PC-9 (cell line): ENCODE measurements around the gene ATP10A. TPM values are rescaled to one million over a fixed set of nuclear protein-coding genes. Genes with fewer than 3 reads are reported as not detected.

ENCODE experiments used
- BruUV-seq: library from RNA; stranded (reverse); fragments of 400-500 nt; replicated peaks from 2 replicates; lab custom pipeline; 2021; lab: Mats Ljungman, UMichigan
- CTCF ChIA-PET: fragments of 300-600 bp; sonication (Branson Sonifier 250); formaldehyde crosslinking; loops from one replicate; lab custom pipeline; 2022; ENCODE audit warnings: antibody characterized with exemption; lab: Charles Lee
- POLR2A ChIA-PET: fragments of 300-600 bp; sonication (Branson Sonifier 250); formaldehyde crosslinking; loops from one replicate; lab custom pipeline; 2022; ENCODE audit warnings: antibody characterized with exemption; ENCODE audit not compliant: unreplicated experiment; lab: Charles Lee
- DNase-seq, 2 experiments: peaks; one replicate each; pipeline versions ENCODE4 v3.0.0 to v3.0.0-alpha.2; 2015 to 2022; ENCODE audit warnings: mixed read lengths in 1 of 2
- H2AFZ ChIP-seq: fragments of 200-600 bp; sonication (generic); 2 replicates; pipeline ENCODE4 v1.8.1; 2017; ENCODE audit warnings: antibody characterized with exemption
- H3F3A ChIP-seq: fragments of 200-600 bp; sonication (generic); 2 replicates; pipeline ENCODE4 v1.8.1; 2017; ENCODE audit warnings: antibody characterized with exemption, mild to moderate bottlenecking, low read depth; ENCODE audit not compliant: insufficient read depth
- H3K27ac ChIP-seq: fragments of 200-600 bp; sonication (generic); 2 replicates; pipeline ENCODE4 v1.6.1; 2016; ENCODE audit warnings: mixed run types
- H3K27me3 ChIP-seq: fragments of 200-600 bp; sonication (generic); 2 replicates; pipeline ENCODE4 v1.6.1; 2016; ENCODE audit warnings: low read depth, mixed run types; ENCODE audit not compliant: insufficient read depth
- H3K36me3 ChIP-seq: fragments of 200-600 bp; sonication (generic); 2 replicates; pipeline ENCODE4 v1.6.1; 2016; ENCODE audit warnings: low read depth, mixed run types
- H3K4me1 ChIP-seq: fragments of 200-600 bp; sonication (generic); replicated peaks from 2 replicates; pipeline ENCODE4 v1.6.1; 2016; ENCODE audit warnings: mixed run types; ENCODE audit not compliant: insufficient read depth
- H3K4me2 ChIP-seq: fragments of 200-600 bp; sonication (generic); 2 replicates; pipeline ENCODE4 v1.6.1; 2017; ENCODE audit warnings: mixed run types
- H3K4me3 ChIP-seq: fragments of 200-600 bp; sonication (generic); 2 replicates; pipeline ENCODE4 v1.6.1; 2016; ENCODE audit warnings: mixed run types
- H3K79me2 ChIP-seq: fragments of 200-600 bp; sonication (generic); 2 replicates; pipeline ENCODE4 v1.6.1; 2017; ENCODE audit warnings: low read depth, mixed run types
- H3K9me2 ChIP-seq: fragments of 200-600 bp; sonication (generic); 2 replicates; pipeline ENCODE4 v1.8.1; 2017; ENCODE audit warnings: mild to moderate bottlenecking; ENCODE audit not compliant: insufficient read depth
- H3K9me3 ChIP-seq: fragments of 200-600 bp; sonication (generic); 2 replicates; pipeline ENCODE4 v1.8.1; 2016; ENCODE audit warnings: low read depth; ENCODE audit not compliant: insufficient read depth
- H4K20me1 ChIP-seq: fragments of 200-600 bp; sonication (generic); 2 replicates; pipeline ENCODE4 v1.8.1; 2017; ENCODE audit not compliant: insufficient read depth
- EZH2 ChIP-seq: fragments of 200-600 bp; sonication (generic); IDR thresholded peaks from 2 replicates; pipeline ENCODE4 v1.8.0; 2017; ENCODE audit warnings: antibody characterized with exemption, low read depth
- intact Hi-C: fragments of 100-400 bp; cut with micrococcal nuclease; formaldehyde crosslinking; loops from one replicate; pipeline ENCODE4 v1.10.0; 2022; ENCODE audit not compliant: unreplicated experiment
- total RNA-seq: library from RNA; stranded (reverse); gene quantifications from 2 replicates; pipeline ENCODE4 v1.2.3, GENCODE V29; 2021
- TF ChIP-seq, protein P1 (sequence below): fragments of 200-600 bp; sonication (generic); conservative IDR thresholded peaks from 2 replicates; pipeline ENCODE4 v1.6.1; 2017; ENCODE audit warnings: mixed run types, antibody characterized with exemption, mild to moderate bottlenecking, moderate library complexity

Gene ATP10A
- total RNA-seq, 1 experiment from 2014 or later = not detected

DNA sequence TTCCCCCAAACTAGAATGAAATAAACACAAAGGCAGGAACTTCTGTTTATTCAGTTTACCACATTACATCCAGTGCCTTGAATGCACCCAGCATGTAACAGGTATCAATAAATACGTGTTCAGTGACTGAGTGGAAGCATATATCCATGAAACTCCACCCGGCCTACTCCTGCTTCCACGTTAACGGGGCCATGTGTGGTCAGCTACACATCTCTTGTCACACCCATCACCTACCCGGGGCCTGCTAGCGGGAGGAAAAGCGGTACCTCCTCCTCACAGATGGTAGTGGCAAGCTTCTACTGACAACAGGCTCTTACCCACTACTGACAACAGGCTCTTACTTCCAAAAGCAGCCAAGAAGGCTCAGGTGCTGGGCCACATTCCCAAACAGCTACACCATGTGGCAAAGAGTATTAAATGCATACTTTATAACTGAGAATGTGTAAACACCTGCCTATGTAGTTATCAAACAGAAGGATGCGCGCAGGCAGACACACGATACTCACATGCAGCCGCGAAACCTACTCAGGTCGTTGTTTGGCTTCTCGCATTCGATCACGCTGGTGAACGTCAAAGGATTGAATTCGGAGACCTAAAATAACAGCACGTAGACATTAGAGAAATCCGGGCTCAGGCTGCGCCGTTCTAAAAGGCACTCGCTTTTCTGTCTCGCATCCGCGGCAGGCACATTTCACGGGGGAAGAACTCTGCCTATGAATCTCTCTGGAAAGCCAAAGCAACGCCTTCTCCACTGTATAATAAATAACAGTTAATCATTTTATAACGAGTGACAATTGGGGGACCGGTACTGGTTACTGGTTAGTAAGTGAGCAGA, 127.4 kb downstream of the ATP10A start:
- POLR2A ChIA-PET = no interaction called here
- H3K4me2 ChIP-seq = no peak overlapping the region
- intact Hi-C loops = no loop called here
- no peak for TF ChIP-seq EZH2
- TF ChIP-seq, protein P1, sequence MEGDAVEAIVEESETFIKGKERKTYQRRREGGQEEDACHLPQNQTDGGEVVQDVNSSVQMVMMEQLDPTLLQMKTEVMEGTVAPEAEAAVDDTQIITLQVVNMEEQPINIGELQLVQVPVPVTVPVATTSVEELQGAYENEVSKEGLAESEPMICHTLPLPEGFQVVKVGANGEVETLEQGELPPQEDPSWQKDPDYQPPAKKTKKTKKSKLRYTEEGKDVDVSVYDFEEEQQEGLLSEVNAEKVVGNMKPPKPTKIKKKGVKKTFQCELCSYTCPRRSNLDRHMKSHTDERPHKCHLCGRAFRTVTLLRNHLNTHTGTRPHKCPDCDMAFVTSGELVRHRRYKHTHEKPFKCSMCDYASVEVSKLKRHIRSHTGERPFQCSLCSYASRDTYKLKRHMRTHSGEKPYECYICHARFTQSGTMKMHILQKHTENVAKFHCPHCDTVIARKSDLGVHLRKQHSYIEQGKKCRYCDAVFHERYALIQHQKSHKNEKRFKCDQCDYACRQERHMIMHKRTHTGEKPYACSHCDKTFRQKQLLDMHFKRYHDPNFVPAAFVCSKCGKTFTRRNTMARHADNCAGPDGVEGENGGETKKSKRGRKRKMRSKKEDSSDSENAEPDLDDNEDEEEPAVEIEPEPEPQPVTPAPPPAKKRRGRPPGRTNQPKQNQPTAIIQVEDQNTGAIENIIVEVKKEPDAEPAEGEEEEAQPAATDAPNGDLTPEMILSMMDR = no peak
- no TSS peak for BruUV-seq
- no peaks in the 10 kb centered on the region for H3F3A ChIP-seq
- H3K9me3 ChIP-seq = no peaks in the 10 kb centered on the region
- H3K4me1 ChIP-seq = no peaks in the 10 kb centered on the region
- H3K27ac ChIP-seq = no peak overlapping the region
- H3K9me2 ChIP-seq = no peaks in the 10 kb centered on the region
- no peak overlapping the region for H3K4me3 ChIP-seq
- no peaks in the 10 kb centered on the region for H3K79me2 ChIP-seq
- H2AFZ ChIP-seq = no peak overlapping the region
- CTCF ChIA-PET = no interaction called here
- H4K20me1 ChIP-seq = no peaks in the 10 kb centered on the region
- no peak for DNase-seq
- peaks cover 20% of the 10 kb centered on the region for H3K27me3 ChIP-seq
- no peaks in the 10 kb centered on the region for H3K36me3 ChIP-seq

DNA sequence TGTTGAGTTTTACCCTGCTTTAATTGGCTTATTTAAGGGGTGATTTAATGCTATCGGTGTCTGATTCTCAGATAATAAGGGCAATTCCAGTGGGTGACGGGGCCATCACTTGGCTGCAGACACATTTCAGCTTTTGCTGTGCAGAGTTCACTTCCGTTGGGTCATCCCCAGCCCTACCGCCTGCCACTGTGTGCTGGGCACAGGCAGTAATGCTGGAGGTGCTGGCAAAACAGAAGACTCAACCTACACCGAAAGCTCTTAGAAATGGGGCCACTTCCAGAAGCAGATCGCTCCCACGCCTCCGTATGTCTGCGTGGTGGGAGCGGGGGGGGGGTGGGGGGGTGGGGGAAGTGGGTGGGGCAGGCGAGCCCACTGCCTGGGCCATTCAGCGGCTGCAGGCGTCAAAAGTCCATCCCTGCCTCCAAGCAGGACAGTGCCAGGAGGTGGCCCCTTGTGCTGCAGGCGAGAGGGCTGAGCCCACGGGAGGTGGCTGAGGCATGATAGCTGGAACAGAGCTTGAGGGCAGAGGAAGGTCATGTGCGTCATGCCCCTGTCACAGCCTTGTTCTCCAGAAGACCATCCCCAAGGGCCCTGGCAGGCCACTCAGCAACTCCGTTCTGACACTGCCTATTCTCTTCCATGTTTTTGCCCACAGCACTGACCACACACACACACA, 128.3 kb downstream of the ATP10A start:
- POLR2A ChIA-PET = no interaction called here
- intact Hi-C loops = no loop called here

DNA sequence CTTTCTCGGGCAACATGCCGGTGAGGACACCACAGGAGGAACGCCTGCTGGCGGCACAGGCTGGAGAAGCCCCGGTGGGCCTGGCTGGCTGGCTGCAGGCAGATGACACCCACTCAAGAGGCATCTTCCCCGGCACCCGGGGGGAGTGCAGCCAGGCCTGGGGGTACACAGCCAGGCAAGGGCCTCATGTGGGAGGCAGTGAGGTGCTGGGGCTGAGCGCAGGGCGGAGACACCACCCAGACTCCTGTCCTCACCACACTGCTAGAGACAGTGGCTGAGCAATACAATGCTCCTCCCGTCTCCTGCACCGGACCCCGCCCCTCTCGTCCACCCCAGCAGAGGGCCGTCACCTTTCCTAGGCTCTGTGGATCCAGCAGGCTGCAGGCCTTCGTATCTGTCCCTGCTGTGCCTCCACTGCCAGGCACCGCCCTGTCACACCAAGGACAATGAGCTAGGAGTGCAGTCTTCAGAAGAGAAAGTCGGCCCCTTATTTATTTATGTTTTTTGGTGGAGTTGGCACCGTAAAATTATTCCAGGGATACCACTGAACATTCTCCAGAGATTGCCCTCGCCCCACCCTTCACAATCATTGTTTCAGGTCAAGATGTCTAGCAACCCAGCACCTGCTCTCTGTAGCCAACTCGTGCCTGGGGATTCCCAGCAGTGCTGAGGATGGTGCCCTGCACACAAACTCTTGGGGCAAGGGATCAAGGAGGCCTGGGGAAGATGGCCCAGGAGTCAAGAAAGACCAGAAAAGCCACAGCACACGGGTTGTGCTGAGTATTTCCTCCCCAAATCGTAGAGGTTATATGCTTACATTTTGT, 129.1 kb downstream of the ATP10A start:
- no peaks in the 10 kb centered on the region for H3K9me2 ChIP-seq
- BruUV-seq = no TSS peak
- H3F3A ChIP-seq = no peaks in the 10 kb centered on the region
- no peak overlapping the region for H3K4me2 ChIP-seq
- H4K20me1 ChIP-seq = no peaks in the 10 kb centered on the region
- ChIA-PET POLR2A (no interaction called here), CTCF (no interaction called here)
- no peaks in the 10 kb centered on the region for H3K36me3 ChIP-seq
- no peaks in the 10 kb centered on the region for H3K9me3 ChIP-seq
- DNase-seq = no peak
- no peaks in the 10 kb centered on the region for H3K79me2 ChIP-seq
- no peaks in the 10 kb centered on the region for H3K4me1 ChIP-seq
- no peak for TF ChIP-seq EZH2
- TF ChIP-seq, protein P1 = no peak
- no peak overlapping the region for H3K27ac ChIP-seq
- H3K27me3 ChIP-seq = peaks cover 19% of the 10 kb centered on the region
- intact Hi-C loops = no loop called here
- no peak overlapping the region for H3K4me3 ChIP-seq
- no peak overlapping the region for H2AFZ ChIP-seq

More for the DNA sequence above, 128.3 kb downstream of the ATP10A start:
- Histone ChIP-seq H3K9me3 (no peaks in the 10 kb centered on the region), H3K4me2 (no peak overlapping the region), H3K27ac (no peak overlapping the region), H3F3A (no peaks in the 10 kb centered on the region), H3K9me2 (no peaks in the 10 kb centered on the region), H3K36me3 (no peaks in the 10 kb centered on the region), H4K20me1 (no peaks in the 10 kb centered on the region), H3K4me1 (no peaks in the 10 kb centered on the region), H3K79me2 (no peaks in the 10 kb centered on the region), H3K27me3 (peaks cover 19% of the 10 kb centered on the region), H2AFZ (no peak overlapping the region), H3K4me3 (no peak overlapping the region)
- no peak for DNase-seq
- TF ChIP-seq EZH2 = no peak
- TF ChIP-seq, protein P1 = no peak
- BruUV-seq = no TSS peak
- CTCF ChIA-PET = no interaction called here
